IPS DF 6.9 (cell line): ENCODE data around the gene PROX1.

Source experiments
- DNase-seq: peaks from one replicate; pipeline ENCODE4 v3.0.0-alpha.2; 2013; ENCODE audit warnings: low read depth, low spot score
- H3K27ac ChIP-seq: one replicate; pipeline ENCODE4 v1.5.1; 2013; ENCODE audit warnings: low read length, control low read depth
- H3K27me3 ChIP-seq: 2 replicates; pipeline ENCODE4 v1.6.1; 2013; ENCODE audit warnings: mild to moderate bottlenecking, low read length; ENCODE audit not compliant: control insufficient read depth, insufficient read depth
- H3K36me3 ChIP-seq: 2 replicates; pipeline ENCODE4 v1.6.1; 2013; ENCODE audit warnings: low read length; ENCODE audit not compliant: control insufficient read depth, insufficient read depth
- H3K4me1 ChIP-seq: 2 replicates; pipeline ENCODE4 v1.6.1; 2013; ENCODE audit warnings: low read length; ENCODE audit not compliant: control insufficient read depth, insufficient read depth
- H3K4me3 ChIP-seq: 2 replicates; pipeline ENCODE4 v1.5.1; 2013; ENCODE audit warnings: mild to moderate bottlenecking, low read length
- H3K9me3 ChIP-seq: 2 replicates; pipeline ENCODE4 v1.6.1; 2013; ENCODE audit warnings: low read length, inconsistent platforms; ENCODE audit not compliant: control insufficient read depth, insufficient read depth
- WGBS: extraction: QIAGEN DNeasy Blood & Tissue Kit; methylation state at CpG from one replicate; pipeline ENCODE4 v1.1.7; 2013; ENCODE audit warnings: mixed read lengths, missing lambda C conversion rate; ENCODE audit not compliant: insufficient read length, insufficient coverage; 5-methylcytosine and 5-hydroxymethylcytosine counted together

The PROX1 gene

GRCh38 chr1:213979751-213980586 is 7.8 kb upstream of the PROX1 start:
- no peak overlapping the region for H3K27ac ChIP-seq
- no CpG with 5 or more reads among the region's 48 CpGs for WGBS
- peak overlapping the region; percentile 54; the same call in 1 of the 2 replicates for H3K4me3 ChIP-seq
- no peak for DNase-seq
- peaks cover 62% of the 10 kb centered on the region for H3K27me3 ChIP-seq
- no peaks in the 10 kb centered on the region for H3K36me3 ChIP-seq
- H3K9me3 ChIP-seq: no peaks in the 10 kb centered on the region
- peaks cover 3% of the 10 kb centered on the region for H3K4me1 ChIP-seq

- Histone ChIP-seq H3K27ac (no peak overlapping the region), H3K4me1 (peaks cover 3% of the 10 kb centered on the region), H3K27me3 (peaks cover 69% of the 10 kb centered on the region), H3K9me3 (no peaks in the 10 kb centered on the region), H3K4me3 (no peak overlapping the region), H3K36me3 (no peaks in the 10 kb centered on the region)
- no peak for DNase-seq
- no CpG with 5 or more reads among the region's 4 CpGs for WGBS
Observed at GRCh38 chr1:213980906-213981305, 6.9 kb upstream of the PROX1 start.

GRCh38 chr1:213982289-213982671 is 5.5 kb upstream of the PROX1 start:
- no CpG with 5 or more reads among the region's 8 CpGs for WGBS
- Histone ChIP-seq H3K27ac (no peak overlapping the region), H3K27me3 (peaks cover 74% of the 10 kb centered on the region), H3K4me3 (peak overlapping the region; percentile 47; the same call in 1 of the 2 replicates), H3K9me3 (no peaks in the 10 kb centered on the region), H3K4me1 (peaks cover 5% of the 10 kb centered on the region), H3K36me3 (no peaks in the 10 kb centered on the region)
- DNase-seq: no peak

- DNase-seq: no peak
- Histone ChIP-seq H3K9me3 (no peaks in the 10 kb centered on the region), H3K27ac (no peak overlapping the region), H3K4me1 (peaks cover 5% of the 10 kb centered on the region), H3K27me3 (peaks cover 71% of the 10 kb centered on the region), H3K36me3 (no peaks in the 10 kb centered on the region), H3K4me3 (peak overlapping the region; percentile 47; the same call in 1 of the 2 replicates)
- WGBS: no CpG with 5 or more reads among the region's 79 CpGs
Observed at GRCh38 chr1:213982672-213983492, 4.9 kb upstream of the PROX1 start.

GRCh38 chr1:213983493-213984386 is 4.0 kb upstream of the PROX1 start:
- Histone ChIP-seq H3K27ac (no peak overlapping the region), H3K36me3 (no peaks in the 10 kb centered on the region), H3K4me3 (peak overlapping the region; percentile 47; the same call in 1 of the 2 replicates), H3K9me3 (no peaks in the 10 kb centered on the region), H3K4me1 (peaks cover 5% of the 10 kb centered on the region), H3K27me3 (peaks cover 66% of the 10 kb centered on the region)
- no CpG with 5 or more reads among the region's 36 CpGs for WGBS
- no peak for DNase-seq

GRCh38 chr1:213984387-213985208 is 3.2 kb upstream of the PROX1 start:
- Histone ChIP-seq H3K27ac (no peak overlapping the region), H3K9me3 (no peaks in the 10 kb centered on the region), H3K4me1 (peaks cover 5% of the 10 kb centered on the region), H3K4me3 (no peak overlapping the region), H3K36me3 (no peaks in the 10 kb centered on the region), H3K27me3 (peaks cover 60% of the 10 kb centered on the region)
- WGBS: no CpG with 5 or more reads among the region's 15 CpGs
- DNase-seq: no peak

GRCh38 chr1:213985209-213986019 is 2.4 kb upstream of the PROX1 start:
- WGBS: no CpG with 5 or more reads among the region's 52 CpGs
- DNase-seq: no peak
- peaks cover 6% of the 10 kb centered on the region for H3K4me1 ChIP-seq
- H3K27ac ChIP-seq: no peak overlapping the region
- H3K36me3 ChIP-seq: no peaks in the 10 kb centered on the region
- peaks cover 60% of the 10 kb centered on the region for H3K27me3 ChIP-seq
- peak overlapping the region; percentile 1; the same call in 1 of the 2 replicates for H3K4me3 ChIP-seq
- no peaks in the 10 kb centered on the region for H3K9me3 ChIP-seq

- no peaks in the 10 kb centered on the region for H3K9me3 ChIP-seq
- H3K4me3 ChIP-seq: no peak overlapping the region
- H3K27me3 ChIP-seq: peaks cover 54% of the 10 kb centered on the region
- no peak for DNase-seq
- H3K36me3 ChIP-seq: no peaks in the 10 kb centered on the region
- WGBS: no CpG with 5 or more reads among the region's 31 CpGs
- H3K27ac ChIP-seq: no peak overlapping the region
- peaks cover 6% of the 10 kb centered on the region for H3K4me1 ChIP-seq
Observed at GRCh38 chr1:213986020-213986924, 1.5 kb upstream of the PROX1 start.
